HG03457 (cell line): Measurements from ENCODE around the gene ADAMTS13.

Source experiments
- ATAC-seq: cut with Tn5 transposase; IDR thresholded peaks from one replicate; pipeline ENCODE4 v1.9.1; 2021; ENCODE audit warnings: moderate number of reproducible peaks; ENCODE audit not compliant: unreplicated experiment

Gene ADAMTS13

GRCh38 chr9:133453651-133454050 is 31.5 kb downstream of the ADAMTS13 start:
- no peak for ATAC-seq

- no peak for ATAC-seq
Observed at GRCh38 chr9:133454325-133454724, 32.2 kb downstream of the ADAMTS13 start.

GRCh38 chr9:133454943-133455673 is 32.9 kb downstream of the ADAMTS13 start:
- no peak for ATAC-seq

- no peak for ATAC-seq
Observed at GRCh38 chr9:133455936-133456335, 33.8 kb downstream of the ADAMTS13 start.

DNA sequence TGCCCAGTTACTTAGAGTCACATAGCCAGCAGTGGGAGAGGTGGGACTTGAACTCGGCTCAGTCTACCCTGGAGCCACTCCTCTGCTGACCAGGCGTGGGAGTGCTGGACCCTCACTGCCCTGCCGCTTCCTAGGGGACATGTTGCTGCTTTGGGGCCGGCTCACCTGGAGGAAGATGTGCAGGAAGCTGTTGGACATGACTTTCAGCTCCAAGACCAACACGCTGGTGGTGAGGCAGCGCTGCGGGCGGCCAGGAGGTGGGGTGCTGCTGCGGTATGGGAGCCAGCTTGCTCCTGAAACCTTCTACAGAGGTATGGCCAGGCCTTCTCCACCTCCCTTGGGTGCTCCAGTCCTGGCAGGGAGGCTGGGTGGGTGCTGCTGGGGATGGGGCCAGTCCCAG is 34.2 kb downstream of the ADAMTS13 start:
- no peak for ATAC-seq

DNA sequence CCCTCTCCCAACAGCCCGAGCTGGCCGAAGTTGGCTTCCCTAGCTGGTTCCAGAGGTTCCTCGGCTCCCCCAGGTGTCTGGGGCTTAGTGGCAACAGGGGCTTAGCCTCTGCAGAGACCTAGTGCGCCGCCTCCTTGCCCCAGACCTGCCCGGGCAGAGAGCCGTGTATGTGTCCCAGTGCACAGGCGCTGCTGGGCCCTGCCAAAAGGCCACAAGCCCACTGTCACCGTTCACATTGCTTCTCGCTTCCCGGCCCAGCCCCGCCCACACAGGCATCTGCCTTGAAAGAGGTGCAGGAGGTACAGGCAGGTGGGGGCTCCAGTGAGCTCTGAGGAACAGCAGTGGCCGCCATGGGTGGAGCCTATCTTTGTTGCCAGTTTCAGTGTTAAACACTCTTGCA is 35.1 kb downstream of the ADAMTS13 start:
- ATAC-seq, result no peak

GRCh38 chr9:133457748-133458147 is 35.6 kb downstream of the ADAMTS13 start:
- ATAC-seq, result no peak

DNA sequence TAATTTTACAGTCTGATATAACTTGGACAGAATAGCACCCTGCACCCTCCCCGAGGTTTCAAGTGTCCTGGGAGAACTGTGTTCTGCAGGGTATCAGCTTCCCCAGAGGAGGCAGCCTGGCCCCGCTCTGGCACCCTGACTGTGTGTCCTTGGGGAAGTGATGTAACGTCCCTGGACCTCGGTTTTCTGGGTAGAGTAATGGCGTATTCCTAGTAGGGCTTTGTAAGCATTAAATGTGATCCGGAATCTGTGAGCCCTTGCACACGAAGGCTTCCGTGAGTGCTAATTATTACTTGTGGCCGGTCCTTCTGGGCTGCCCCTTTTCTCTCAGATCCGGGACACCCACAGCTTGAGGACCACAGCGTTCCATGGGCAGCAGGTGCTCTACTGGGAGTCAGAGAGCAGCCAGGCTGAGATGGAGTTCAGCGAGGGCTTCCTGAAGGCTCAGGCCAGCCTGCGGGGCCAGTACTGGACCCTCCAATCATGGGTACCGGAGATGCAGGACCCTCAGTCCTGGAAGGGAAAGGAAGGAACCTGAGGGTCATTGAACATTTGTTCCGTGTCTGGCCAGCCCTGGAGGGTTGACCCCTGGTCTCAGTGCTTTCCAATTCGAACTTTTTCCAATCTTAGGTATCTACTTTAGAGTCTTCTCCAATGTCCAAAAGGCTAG is 36.6 kb downstream of the ADAMTS13 start:
- ATAC-seq, result no peak

GRCh38 chr9:133459476-133460404 is 37.6 kb downstream of the ADAMTS13 start, which contains the start of gene CACFD1:
TSS of gene CACFD1 (plus strand) at chr9:133459978. CDS start at chr9:133460067, 89 bp downstream.
- ATAC-seq, result peak; percentile 44

- ATAC-seq, result peak; percentile 21
Observed at GRCh38 chr9:133460405-133461175, 38.4 kb downstream of the ADAMTS13 start.

- no peak for ATAC-seq
Observed at GRCh38 chr9:133461975-133462374, 39.8 kb downstream of the ADAMTS13 start.

- no peak for ATAC-seq
Observed at GRCh38 chr9:133463234-133463863, 41.2 kb downstream of the ADAMTS13 start.

DNA sequence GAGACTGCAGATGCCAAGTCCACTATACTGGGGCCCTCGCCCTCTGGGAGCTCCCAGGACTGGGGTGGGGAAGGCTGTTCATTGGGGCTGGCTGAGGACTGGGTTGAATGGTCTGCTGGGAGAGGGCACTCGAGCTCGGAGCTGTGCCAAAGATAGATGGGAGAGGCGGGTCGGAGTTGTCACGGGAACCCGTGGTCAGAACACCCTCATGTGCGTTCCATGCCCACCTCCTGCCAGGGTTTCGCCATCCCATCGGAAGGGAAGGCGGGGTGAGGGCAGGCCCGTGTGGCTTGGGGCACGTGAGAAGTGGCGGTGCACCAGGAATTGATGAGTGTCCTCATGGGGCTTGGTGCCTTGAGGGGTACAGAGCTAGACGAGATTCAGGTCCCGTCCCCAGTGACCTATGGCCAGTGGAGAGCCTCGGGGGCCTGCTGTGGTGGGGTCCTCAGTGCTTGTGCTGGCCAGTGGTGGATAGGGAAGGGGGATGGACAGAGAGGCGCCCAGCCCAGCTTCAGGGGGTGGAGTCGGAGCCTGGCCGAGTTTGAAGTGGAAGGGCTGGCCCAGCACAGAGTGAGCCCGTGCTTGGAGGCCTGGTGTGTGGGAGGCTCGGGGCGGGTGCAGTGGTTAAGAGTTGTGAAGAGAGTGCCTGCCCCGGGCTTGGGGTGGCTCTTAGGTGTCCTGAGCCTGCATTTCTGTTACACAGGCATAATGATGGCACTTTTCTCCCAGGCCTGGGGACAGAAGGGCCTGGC is 41.9 kb downstream of the ADAMTS13 start:
- ATAC-seq, result no peak

- no peak for ATAC-seq
Observed at GRCh38 chr9:133464638-133465037, 42.5 kb downstream of the ADAMTS13 start.

DNA sequence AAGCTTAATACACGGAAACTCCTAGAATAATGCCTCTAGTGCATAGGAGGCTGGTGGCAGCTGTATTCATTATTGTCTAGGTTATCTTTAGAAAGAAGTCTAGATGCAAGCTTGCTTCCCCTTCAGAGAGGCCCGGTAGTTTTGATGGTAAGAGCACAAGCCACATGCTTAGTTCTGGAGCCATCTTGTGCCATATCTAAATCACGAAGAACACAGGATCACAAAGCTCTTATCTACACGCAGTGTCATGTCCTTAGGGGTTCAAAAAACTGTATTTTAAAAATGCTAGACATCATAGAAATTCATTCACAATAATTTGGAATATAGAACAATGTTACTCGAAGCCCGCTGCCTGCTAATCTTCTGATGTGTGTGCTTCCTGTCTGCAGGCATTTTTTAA is 43.8 kb downstream of the ADAMTS13 start:
- no peak for ATAC-seq

DNA sequence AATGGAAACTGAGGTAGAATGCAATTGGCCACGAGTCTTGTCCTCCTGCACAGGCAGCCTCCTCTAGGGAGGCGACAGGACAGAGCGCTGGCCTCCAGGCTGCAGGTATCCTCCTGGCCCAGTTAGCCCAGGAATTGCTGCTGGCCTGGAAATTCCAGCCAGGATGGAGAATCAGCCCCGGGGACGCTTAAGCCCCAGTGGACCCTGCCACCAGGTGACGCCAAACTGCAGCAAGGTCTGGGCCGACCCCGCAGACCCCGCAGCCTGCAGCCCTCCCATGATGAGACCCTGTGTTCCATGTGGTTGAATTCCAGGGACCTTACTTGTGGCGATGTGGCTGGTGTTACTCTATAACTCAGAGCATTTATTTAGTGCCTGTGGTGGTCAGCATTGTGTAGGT is 44.9 kb downstream of the ADAMTS13 start:
- no peak for ATAC-seq

- no peak for ATAC-seq
Observed at GRCh38 chr9:133468374-133468773, 46.2 kb downstream of the ADAMTS13 start.

GRCh38 chr9:133468777-133469421 is 46.7 kb downstream of the ADAMTS13 start:
- no peak for ATAC-seq

GRCh38 chr9:133470427-133470924 is 48.3 kb downstream of the ADAMTS13 start:
- ATAC-seq, result no peak
